Body of pancreas (tissue), 4 donors: ENCODE data around the gene WIF1. TPM values are rescaled to one million over a fixed set of nuclear protein-coding genes. Genes with fewer than 3 reads are reported as not detected.

Experiments used
- ATAC-seq: fragments of 150-250 bp; one replicate; pipeline ENCODE4 v1.9.1; 2016
- DNase-seq, 4 donors: peaks; one replicate each; pipeline ENCODE4 v3.0.0-alpha.2; 2019
- H3K27ac ChIP-seq, 4 donors: fragments of 200-600 bp; sonication (generic); 1 replicate in 3 of 4; 2 replicates in 1 of 4; pipeline versions ENCODE4 v1.5.1 to v1.6.1; 2016 to 2019; ENCODE audit warnings: mild to moderate bottlenecking in 1 of 4, mixed read lengths in 1 of 4, moderate library complexity in 1 of 4
- H3K27me3 ChIP-seq, 2 donors: fragments of 200-600 bp; sonication (generic); one replicate each; pipeline ENCODE4 v1.6.0; 2016; ENCODE audit warnings: mild to moderate bottlenecking in 1 of 2
- H3K36me3 ChIP-seq, 2 donors: fragments of 200-600 bp; sonication (generic); replicated peaks in 1 of 2; 2 replicates each; pipeline ENCODE4 v1.5.1; 2016; ENCODE audit warnings: low read depth in 2 of 2; ENCODE audit not compliant: insufficient read depth in 1 of 2
- H3K4me1 ChIP-seq: fragments of 200-600 bp; sonication (generic); one replicate; pipeline ENCODE4 v1.6.0; 2016
- H3K4me3 ChIP-seq, 2 donors: fragments of 200-600 bp; sonication (generic); 1 replicate in 1 of 2; 2 replicates in 1 of 2; pipeline ENCODE4 v1.5.1; 2016 to 2019
- H3K9me3 ChIP-seq, 3 donors: fragments of 200-600 bp; sonication (generic); 1 replicate in 2 of 3; 2 replicates in 1 of 3; pipeline ENCODE4 v1.5.1; 2016
- CTCF ChIP-seq, 7 experiments: fragments of 450-650 bp in 4 of 7; fragments of 200-600 bp in 3 of 7; sonication (generic) in 3 of 7; IDR thresholded peaks; one replicate each; pipeline ENCODE4 v1.5.1; 2016 to 2019; ENCODE audit warnings: antibody characterized with exemption in 7 of 7
- POLR2A ChIP-seq, 3 donors: fragments of 450-650 bp; IDR thresholded peaks; one replicate each; pipeline ENCODE4 v1.6.1; 2016; ENCODE audit warnings: antibody characterized with exemption in 3 of 3, mild to moderate bottlenecking in 2 of 3
- WGBS, 2 donors: methylation state at CpG; one replicate each; pipeline ENCODE4 v1.1.5; 2017; 5-methylcytosine and 5-hydroxymethylcytosine counted together
- intact Hi-C: fragments of 100-400 bp; cut with DNase I; formaldehyde crosslinking; loops from one replicate; pipeline ENCODE4 v1.15.1; 2023
- total RNA-seq, 2 donors: library from RNA; depleted of rRNA; stranded (reverse); fragments of >200 nt; gene quantifications; one replicate each; pipeline ENCODE4 v1.1.0, GENCODE V29; 2016

WIF1 gene
- total RNA-seq, 2 donors from 2014 or later, result 0.66 to 0.78 TPM

- no peak for TF ChIP-seq POLR2A (IDR thresholded peaks at IDR 0.05)
- no peak for TF ChIP-seq CTCF (IDR thresholded peaks at IDR 0.05)
Observed at GRCh38 chr12:65094722-65095121, 26.4 kb downstream of the WIF1 start.

GRCh38 chr12:65093606-65094005, 27.5 kb downstream of the WIF1 start:
- H3K9me3 ChIP-seq, result no peaks in the 10 kb centered on the region
- TF ChIP-seq POLR2A (IDR thresholded peaks at IDR 0.05) (no peak), CTCF (IDR thresholded peaks at IDR 0.05) (no peak)
- intact Hi-C loops, result no loop called here
- no peaks in the 10 kb centered on the region for H3K36me3 ChIP-seq
- WGBS, 2 donors, result 37 to 52% methylated on average over 5 of the region's 5 CpGs
- H3K4me3 ChIP-seq, result no peak overlapping the region
- no peaks in the 10 kb centered on the region for H3K27me3 ChIP-seq
- no peaks in the 10 kb centered on the region for H3K4me1 ChIP-seq
- H3K27ac ChIP-seq, result no peak overlapping the region
- no peak for ATAC-seq
- no peak for DNase-seq

More at GRCh38 chr12:65094722-65095121, 26.4 kb downstream of the WIF1 start:
- 76 to 82% methylated on average over 2 of the region's 2 CpGs for WGBS, 2 donors
- H3K36me3 ChIP-seq, result no peaks in the 10 kb centered on the region
- ATAC-seq (no peak), DNase-seq (no peak)
- no peak overlapping the region for H3K4me3 ChIP-seq
- no peak overlapping the region for H3K27ac ChIP-seq
- H3K4me1 ChIP-seq, result no peaks in the 10 kb centered on the region
- no peaks in the 10 kb centered on the region for H3K9me3 ChIP-seq
- no peaks in the 10 kb centered on the region for H3K27me3 ChIP-seq
- intact Hi-C loops, result no loop called here

GRCh38 chr12:65090461-65090860, 30.6 kb downstream of the WIF1 start:
- 44 to 49% methylated on average over 2 of the region's 2 CpGs for WGBS, 2 donors
- no peaks in the 10 kb centered on the region for H3K4me1 ChIP-seq
- H3K27me3 ChIP-seq, result no peaks in the 10 kb centered on the region
- H3K9me3 ChIP-seq, result no peaks in the 10 kb centered on the region
- no peak overlapping the region for H3K4me3 ChIP-seq
- DNase-seq (no peak), ATAC-seq (no peak)
- no peak overlapping the region for H3K27ac ChIP-seq
- no peaks in the 10 kb centered on the region for H3K36me3 ChIP-seq
- intact Hi-C loops, result no loop called here
- no peak for TF ChIP-seq CTCF (IDR thresholded peaks at IDR 0.05)
- TF ChIP-seq POLR2A (IDR thresholded peaks at IDR 0.05), result no peak

- intact Hi-C loops, result no loop called here
- WGBS, 2 donors, result 54 to 76% methylated on average over 2 of the region's 2 CpGs
- Histone ChIP-seq H3K4me1 (no peaks in the 10 kb centered on the region), H3K27ac (no peak overlapping the region), H3K9me3 (no peaks in the 10 kb centered on the region), H3K27me3 (no peaks in the 10 kb centered on the region), H3K36me3 (no peaks in the 10 kb centered on the region), H3K4me3 (no peak overlapping the region)
- ATAC-seq (no peak), DNase-seq (no peak)
- TF ChIP-seq POLR2A (IDR thresholded peaks at IDR 0.05) (no peak), CTCF (IDR thresholded peaks at IDR 0.05) (no peak)
Observed at GRCh38 chr12:65086236-65086635, 34.9 kb downstream of the WIF1 start.

GRCh38 chr12:65084579-65084978, 36.5 kb downstream of the WIF1 start:
- 78% methylated on average over 3 of the region's 3 CpGs for WGBS, 2 donors
- intact Hi-C loops, result no loop called here
- Histone ChIP-seq H3K4me3 (no peak overlapping the region), H3K27ac (no peak overlapping the region), H3K9me3 (no peaks in the 10 kb centered on the region), H3K4me1 (no peaks in the 10 kb centered on the region), H3K27me3 (no peaks in the 10 kb centered on the region), H3K36me3 (no peaks in the 10 kb centered on the region)
- TF ChIP-seq CTCF (IDR thresholded peaks at IDR 0.05), result no peak
- no peak for TF ChIP-seq POLR2A (IDR thresholded peaks at IDR 0.05)
- ATAC-seq (no peak), DNase-seq (no peak)
